Measurements from ENCODE around the gene BAG3.

- no peak for TF ChIP-seq CTCF (conservative IDR thresholded peaks at IDR 0.05; ENCODE audit: low read depth, low read length)
- TF ChIP-seq EZH2 (IDR thresholded peaks at IDR 0.05; ENCODE audit: borderline replicate concordance, low read depth, low read length, poor library complexity, severe bottlenecking): no peak
These were observed 32.0 kb upstream of the BAG3 start for GRCh38 chr10:119619215-119619614.
